ENCODE results near the gene FBXW8.
A peak's percentile ranks its signal among the peaks of the same experiment; 100 is the strongest.

The FBXW8 gene

GRCh38 chr12:116959198-116959460 is 48.4 kb downstream of the FBXW8 start:
- no peak for DNase-seq

GRCh38 chr12:116959845-116960514 is 49.2 kb downstream of the FBXW8 start:
- no peak for DNase-seq

DNA sequence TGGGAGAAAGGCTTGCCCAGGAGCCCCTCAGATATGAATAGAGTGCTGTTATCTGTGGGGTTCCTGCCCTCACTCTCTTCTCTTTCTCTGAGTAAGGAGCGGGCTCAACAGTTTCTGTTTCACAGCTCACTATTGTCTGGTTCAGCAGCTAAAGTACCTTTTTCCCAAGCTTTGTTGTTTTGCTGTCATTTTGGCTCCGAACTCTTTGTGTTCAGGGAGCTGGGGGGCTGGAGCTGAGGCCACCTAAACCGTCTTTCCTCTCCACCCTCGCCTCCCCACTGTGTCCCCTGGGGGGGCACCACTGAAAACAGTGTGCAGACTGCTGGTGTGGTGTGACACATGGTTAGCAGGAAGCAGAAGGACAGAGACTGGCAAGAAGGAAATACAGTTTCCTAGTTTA is 51.4 kb downstream of the FBXW8 start:
- no peak for DNase-seq

GRCh38 chr12:116962783-116963356 is 52.1 kb downstream of the FBXW8 start:
- no peak for DNase-seq

- DNase-seq, result peak in 2 of 14 donors; percentile 20 to 61
Observed at GRCh38 chr12:116964054-116965050, 53.6 kb downstream of the FBXW8 start.

DNA sequence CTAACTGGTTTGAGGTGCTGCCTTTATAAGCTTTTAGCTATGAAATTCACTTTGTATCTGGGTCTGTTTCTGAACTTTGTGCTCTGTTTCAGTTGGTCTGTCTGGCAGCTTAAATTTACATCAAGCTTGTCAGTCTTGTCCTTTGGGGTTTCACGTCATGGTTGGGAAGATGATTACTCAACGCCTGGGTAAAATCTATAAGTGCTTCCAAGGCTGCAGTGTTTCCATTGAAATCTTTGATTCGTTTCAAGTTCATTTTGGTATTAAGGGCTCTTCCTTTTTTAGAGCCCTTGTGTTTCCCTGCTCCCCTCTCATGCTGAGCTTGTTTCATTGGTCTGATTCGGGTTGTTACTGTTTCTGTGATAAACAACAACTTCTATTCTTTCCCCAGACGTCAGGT is 58.2 kb downstream of the FBXW8 start:
- peak in 1 of 14 donors; percentile 42 for DNase-seq

GRCh38 chr12:116969615-116970585 is 59.1 kb downstream of the FBXW8 start:
- peak in 3 of 14 donors; percentile 6 to 92 (median 59) for DNase-seq

DNA sequence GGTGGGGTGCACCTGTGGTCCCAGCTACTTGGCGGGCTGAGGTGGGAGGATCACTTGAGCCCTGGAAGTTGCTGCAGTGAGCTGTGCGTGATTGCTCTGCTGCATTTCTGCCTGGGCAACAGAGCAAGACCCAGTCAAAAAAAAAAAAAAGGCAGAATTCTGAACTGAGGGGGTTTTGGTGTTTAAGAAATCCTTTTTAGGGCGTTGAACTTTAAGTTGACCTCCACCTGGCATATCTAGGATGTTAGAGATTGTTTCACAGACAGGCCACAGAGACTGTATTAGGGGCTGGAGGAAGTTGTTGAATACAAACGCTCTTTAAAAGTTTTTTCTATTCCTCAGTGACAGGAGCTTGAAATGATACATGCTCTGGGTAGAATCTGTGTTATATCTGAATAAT is 60.5 kb downstream of the FBXW8 start:
- DNase-seq, result no peak

- no peak for DNase-seq
Observed at GRCh38 chr12:116975779-116976393, 65.1 kb downstream of the FBXW8 start.

DNA sequence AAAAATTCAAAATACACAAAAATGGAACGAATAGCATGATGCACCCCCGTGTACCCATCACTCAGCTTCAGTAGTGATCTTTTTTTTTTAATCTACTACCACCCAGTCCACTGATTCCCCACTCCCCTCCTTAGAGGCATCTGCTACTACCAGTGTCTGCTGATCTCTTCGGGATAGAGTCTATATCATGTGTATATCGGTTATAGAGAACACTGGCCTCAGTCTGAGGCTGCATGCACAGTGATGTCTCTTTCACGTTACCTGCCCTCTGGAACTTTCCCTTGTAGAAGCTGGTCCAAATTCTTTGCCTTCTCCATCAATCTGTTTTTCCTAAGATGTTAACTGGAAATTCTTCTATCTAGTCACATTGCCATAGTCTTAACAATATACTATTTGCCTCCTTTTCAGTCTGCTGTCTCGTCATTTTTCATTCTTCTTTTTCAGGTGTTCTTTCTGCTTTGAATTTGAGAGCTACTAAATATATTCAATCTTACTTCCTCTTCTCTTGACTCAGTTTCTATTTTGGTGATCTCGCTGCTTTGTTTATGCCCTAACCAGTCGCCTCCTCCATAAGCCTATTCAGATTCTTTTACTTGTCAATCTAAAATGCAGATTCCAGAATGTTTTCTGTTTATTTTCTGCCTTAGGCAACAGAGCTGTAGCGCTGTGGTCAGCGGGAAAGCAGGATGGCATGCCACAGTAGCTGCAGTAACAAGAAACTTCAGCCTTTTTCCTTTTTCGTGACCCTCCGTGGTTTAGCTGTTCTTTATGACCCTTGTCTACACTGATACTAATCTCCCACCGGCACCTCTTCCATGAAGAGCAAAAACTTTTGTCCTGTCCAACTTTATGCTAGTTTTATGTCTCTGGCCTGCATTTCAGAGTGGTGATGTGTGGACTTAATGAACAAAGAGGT is 67.0 kb downstream of the FBXW8 start:
- DNase-seq, result no peak

DNA sequence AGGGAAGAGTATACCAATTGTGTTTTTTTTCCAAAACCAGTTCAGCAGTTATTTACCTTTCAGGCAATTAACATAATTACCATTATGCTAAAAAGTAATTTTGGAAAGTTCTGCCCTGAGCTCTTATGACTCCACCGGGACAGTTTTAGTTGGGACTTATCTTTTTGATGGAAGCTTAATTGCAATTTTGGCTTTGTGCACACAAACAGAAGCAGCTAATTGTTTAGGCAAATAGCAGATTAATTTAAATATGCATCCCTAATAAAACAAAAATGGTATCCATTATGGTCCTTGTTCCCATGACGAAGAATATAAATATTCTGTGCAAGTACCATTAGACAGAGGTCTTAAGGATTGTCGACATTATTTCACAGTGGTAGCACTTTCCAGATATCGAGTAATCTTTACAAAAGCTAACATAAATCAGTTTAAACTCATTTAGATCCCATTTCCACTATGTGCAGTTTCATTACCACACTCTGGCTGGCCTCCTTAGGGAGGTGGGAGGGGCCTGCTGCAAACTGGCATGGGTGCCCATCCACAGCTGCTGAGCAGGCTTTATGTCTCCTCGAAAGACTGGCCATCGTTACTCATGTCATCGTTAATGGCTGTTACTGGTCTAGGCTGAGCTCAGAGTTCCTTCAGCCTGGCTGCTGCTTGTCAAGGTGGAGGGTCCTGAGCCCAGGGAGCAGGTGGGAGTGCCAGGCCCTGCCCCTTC is 68.2 kb downstream of the FBXW8 start:
- no peak for DNase-seq

- no peak for DNase-seq
Observed at GRCh38 chr12:116980083-116980482, 69.3 kb downstream of the FBXW8 start.

GRCh38 chr12:116982791-116983411 is 72.2 kb downstream of the FBXW8 start:
- DNase-seq, result no peak

DNA sequence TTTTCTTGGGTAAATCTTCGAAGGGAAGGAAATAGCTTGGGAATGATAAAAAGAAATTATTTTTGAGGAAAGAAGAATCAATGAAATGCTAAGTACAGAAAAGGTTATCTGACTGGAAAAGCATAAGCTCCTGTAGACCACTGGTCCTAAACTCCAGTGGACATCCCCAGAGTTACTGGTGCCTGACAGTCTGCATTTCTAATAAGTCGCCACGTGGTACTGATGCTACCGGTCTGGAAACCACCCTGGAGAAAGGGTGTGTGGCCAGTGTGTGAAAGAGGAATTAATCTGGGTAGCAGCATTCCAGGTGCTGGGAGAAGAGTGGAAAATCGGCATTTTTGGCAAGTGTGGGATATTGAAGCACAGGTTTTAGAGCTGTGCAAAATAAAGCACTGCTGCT is 73.3 kb downstream of the FBXW8 start:
- DNase-seq, result no peak

- DNase-seq, result no peak
Observed at GRCh38 chr12:116990329-116990728, 79.6 kb downstream of the FBXW8 start.

- no peak for DNase-seq
Observed at GRCh38 chr12:116990971-116991966, 80.5 kb downstream of the FBXW8 start.

- DNase-seq, result no peak
Observed at GRCh38 chr12:116996093-116996492, 85.3 kb downstream of the FBXW8 start.

DNA sequence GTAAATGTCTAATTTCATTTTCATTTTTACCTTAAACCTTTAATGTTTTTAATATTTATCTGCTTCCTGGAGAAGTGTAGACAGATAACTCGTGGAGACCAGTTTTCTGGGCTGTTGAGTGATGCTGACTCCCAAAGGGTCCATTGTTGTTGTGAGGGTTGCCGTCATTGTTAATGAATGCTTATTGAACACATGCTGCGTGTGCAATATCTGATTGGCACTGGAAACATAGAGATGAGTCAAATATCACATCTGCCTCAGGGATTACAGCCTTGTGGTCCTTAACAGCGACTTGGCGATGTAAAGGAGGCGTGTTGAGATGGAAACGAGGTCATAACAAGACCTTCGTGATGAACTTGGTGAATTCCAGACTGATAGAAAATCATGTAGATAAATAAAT is 85.9 kb downstream of the FBXW8 start:
- DNase-seq, result no peak
